GM12864 (cell line): ENCODE results near the gene HPS5.

Experiments
- DNase-seq: peaks from one replicate; pipeline ENCODE4 v3.0.0-alpha.2; 2011; ENCODE audit warnings: low read depth
- H3K4me3 ChIP-seq: 2 replicates; pipeline ENCODE4 v1.5.1; 2011; ENCODE audit warnings: mild to moderate bottlenecking, low read depth, low read length, control low read depth
- CTCF ChIP-seq: IDR thresholded peaks from 2 replicates; pipeline ENCODE4 v1.5.1; 2011; ENCODE audit warnings: low read depth, mild to moderate bottlenecking, moderate library complexity, low read length, control low read depth, inconsistent platforms; ENCODE audit errors: missing control alignments

Gene HPS5

GRCh38 chr11:18295316-18295715 lies 26.6 kb downstream of the HPS5 start:
- TF ChIP-seq CTCF = no peak

GRCh38 chr11:18294862-18295261 lies 27.1 kb downstream of the HPS5 start:
- H3K4me3 ChIP-seq = no peak overlapping the region
- no peak for TF ChIP-seq CTCF
- peak; percentile 29 for DNase-seq

More at GRCh38 chr11:18295316-18295715, 26.6 kb downstream of the HPS5 start:
- no peak overlapping the region for H3K4me3 ChIP-seq
- DNase-seq = no peak

GRCh38 chr11:18288911-18289310 lies 33.0 kb downstream of the HPS5 start:
- DNase-seq = no peak
- TF ChIP-seq CTCF = no peak

GRCh38 chr11:18285841-18286240 lies 36.1 kb downstream of the HPS5 start:
- H3K4me3 ChIP-seq = no peak overlapping the region
- DNase-seq = no peak
- TF ChIP-seq CTCF = no peak

More at GRCh38 chr11:18288911-18289310, 33.0 kb downstream of the HPS5 start:
- H3K4me3 ChIP-seq = no peak overlapping the region

- no peak for TF ChIP-seq CTCF
- DNase-seq = no peak
- H3K4me3 ChIP-seq = no peak overlapping the region
Observed at GRCh38 chr11:18282626-18283025, 39.3 kb downstream of the HPS5 start.

- DNase-seq = no peak
- no peak for TF ChIP-seq CTCF
- H3K4me3 ChIP-seq = no peak overlapping the region
Observed at GRCh38 chr11:18280438-18281045, 41.4 kb downstream of the HPS5 start.

- no peak for DNase-seq
- no peak overlapping the region for H3K4me3 ChIP-seq
- no peak for TF ChIP-seq CTCF
Observed at GRCh38 chr11:18277565-18278271, 44.2 kb downstream of the HPS5 start.
